ENCODE results near the gene KCNN3.

Gene KCNN3

DNA sequence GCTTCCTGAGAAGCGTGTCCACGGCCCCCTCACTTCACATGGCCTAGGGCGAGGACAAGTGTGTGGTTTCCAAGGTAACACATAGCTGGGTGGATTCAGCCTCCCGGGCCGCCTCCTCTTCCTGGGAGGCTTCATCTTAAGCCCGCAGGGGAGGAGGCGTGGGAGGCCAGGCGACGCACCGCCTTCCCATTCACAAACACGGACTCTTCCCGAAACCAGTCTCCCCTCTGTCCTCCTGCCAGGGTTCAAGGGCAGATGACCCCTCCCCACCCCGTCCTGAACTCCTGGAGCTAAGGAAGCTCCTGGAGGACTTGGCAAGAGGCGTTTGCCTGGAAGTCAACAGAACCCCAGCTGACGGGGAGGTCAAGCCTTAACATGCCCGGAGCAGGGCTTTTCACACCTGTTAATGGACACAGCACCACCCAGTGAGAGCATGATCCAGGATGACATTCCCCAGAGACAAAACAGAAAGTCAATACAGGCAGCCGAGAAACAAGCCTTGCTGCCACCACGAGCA lies 56.7 kb downstream of the KCNN3 start:
- Histone ChIP-seq H3K9me3 (ENCODE audit: control insufficient read depth in 2 of 2, low read length in 2 of 2) (no peaks in the 10 kb centered on the region), H3K9ac (ENCODE audit: low read length in 2 of 2) (no peak overlapping the region), H3K27me3 (ENCODE audit: control insufficient read depth in 1 of 2, insufficient read depth in 2 of 2, low read length in 2 of 2) (no peaks in the 10 kb centered on the region), H3K36me3 (ENCODE audit: control insufficient read depth in 2 of 2, insufficient read depth in 2 of 2, low read length in 2 of 2) (no peaks in the 10 kb centered on the region), H3K4me3 (ENCODE audit: low read length in 2 of 2) (no peak overlapping the region), H3K27ac (ENCODE audit: low read length) (no peak overlapping the region), H3K4me1 (ENCODE audit: control insufficient read depth, insufficient read depth, low read length) (peaks cover 21% of the 10 kb centered on the region)

DNA sequence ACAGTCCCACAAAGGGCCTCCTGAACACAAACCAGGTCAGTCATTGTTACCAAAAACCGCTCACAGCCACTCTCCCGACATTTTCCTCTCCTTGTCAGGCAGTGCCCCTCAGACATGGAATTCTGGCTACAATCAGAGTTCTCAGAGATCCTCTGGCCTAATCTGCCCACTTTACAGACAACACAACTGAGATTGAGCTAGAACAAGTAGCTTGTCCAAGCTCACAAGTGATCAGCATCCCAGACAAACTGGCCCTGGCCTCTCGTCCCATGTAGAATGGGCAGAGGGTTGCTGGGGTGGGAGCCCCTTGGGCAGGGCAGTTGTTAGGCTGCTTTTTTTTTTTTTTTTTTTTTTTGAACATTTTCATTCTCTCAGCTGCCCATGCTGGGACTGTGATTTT lies 57.2 kb downstream of the KCNN3 start:
- H3K4me3 ChIP-seq (ENCODE audit: low read length in 2 of 2) = no peak overlapping the region
- H3K9ac ChIP-seq (ENCODE audit: low read length in 2 of 2) = no peak overlapping the region
- H3K27ac ChIP-seq (ENCODE audit: low read length) = no peak overlapping the region

DNA sequence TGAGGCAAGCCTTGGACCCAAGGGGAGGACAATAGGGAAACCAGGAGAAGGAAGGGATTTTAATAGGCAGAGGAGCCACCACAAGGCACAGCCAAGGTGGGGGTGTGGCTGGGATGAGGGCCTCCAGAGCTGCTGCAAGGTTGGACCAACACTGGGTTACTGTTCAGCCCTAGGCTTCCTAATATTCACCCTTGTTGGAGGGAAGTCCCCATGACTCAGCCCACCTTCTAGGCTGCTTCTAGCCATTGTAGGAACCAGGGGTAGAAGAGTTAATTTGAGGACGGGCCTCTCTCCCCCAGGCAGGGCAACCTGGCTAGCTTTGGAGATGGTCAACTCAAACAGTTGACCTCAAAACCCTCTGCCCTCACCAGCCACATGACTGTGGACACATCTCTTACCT lies 59.5 kb downstream of the KCNN3 start:
- Histone ChIP-seq H3K27ac (ENCODE audit: low read length) (no peak overlapping the region), H3K36me3 (ENCODE audit: control insufficient read depth in 2 of 2, insufficient read depth in 2 of 2, low read length in 2 of 2) (no peaks in the 10 kb centered on the region), H3K4me3 (ENCODE audit: low read length in 2 of 2) (no peak overlapping the region), H3K4me1 (ENCODE audit: control insufficient read depth, insufficient read depth, low read length) (peaks cover 26% of the 10 kb centered on the region), H3K27me3 (ENCODE audit: control insufficient read depth in 1 of 2, insufficient read depth in 2 of 2, low read length in 2 of 2) (no peaks in the 10 kb centered on the region), H3K9me3 (ENCODE audit: control insufficient read depth in 2 of 2, low read length in 2 of 2) (no peaks in the 10 kb centered on the region), H3K9ac (ENCODE audit: low read length in 2 of 2) (no peak overlapping the region)

More for the DNA sequence above, 57.2 kb downstream of the KCNN3 start:
- Histone ChIP-seq H3K4me1 (ENCODE audit: control insufficient read depth, insufficient read depth, low read length) (peaks cover 23% of the 10 kb centered on the region), H3K36me3 (ENCODE audit: control insufficient read depth in 2 of 2, insufficient read depth in 2 of 2, low read length in 2 of 2) (no peaks in the 10 kb centered on the region), H3K27me3 (ENCODE audit: control insufficient read depth in 1 of 2, insufficient read depth in 2 of 2, low read length in 2 of 2) (no peaks in the 10 kb centered on the region), H3K9me3 (ENCODE audit: control insufficient read depth in 2 of 2, low read length in 2 of 2) (no peaks in the 10 kb centered on the region)

DNA sequence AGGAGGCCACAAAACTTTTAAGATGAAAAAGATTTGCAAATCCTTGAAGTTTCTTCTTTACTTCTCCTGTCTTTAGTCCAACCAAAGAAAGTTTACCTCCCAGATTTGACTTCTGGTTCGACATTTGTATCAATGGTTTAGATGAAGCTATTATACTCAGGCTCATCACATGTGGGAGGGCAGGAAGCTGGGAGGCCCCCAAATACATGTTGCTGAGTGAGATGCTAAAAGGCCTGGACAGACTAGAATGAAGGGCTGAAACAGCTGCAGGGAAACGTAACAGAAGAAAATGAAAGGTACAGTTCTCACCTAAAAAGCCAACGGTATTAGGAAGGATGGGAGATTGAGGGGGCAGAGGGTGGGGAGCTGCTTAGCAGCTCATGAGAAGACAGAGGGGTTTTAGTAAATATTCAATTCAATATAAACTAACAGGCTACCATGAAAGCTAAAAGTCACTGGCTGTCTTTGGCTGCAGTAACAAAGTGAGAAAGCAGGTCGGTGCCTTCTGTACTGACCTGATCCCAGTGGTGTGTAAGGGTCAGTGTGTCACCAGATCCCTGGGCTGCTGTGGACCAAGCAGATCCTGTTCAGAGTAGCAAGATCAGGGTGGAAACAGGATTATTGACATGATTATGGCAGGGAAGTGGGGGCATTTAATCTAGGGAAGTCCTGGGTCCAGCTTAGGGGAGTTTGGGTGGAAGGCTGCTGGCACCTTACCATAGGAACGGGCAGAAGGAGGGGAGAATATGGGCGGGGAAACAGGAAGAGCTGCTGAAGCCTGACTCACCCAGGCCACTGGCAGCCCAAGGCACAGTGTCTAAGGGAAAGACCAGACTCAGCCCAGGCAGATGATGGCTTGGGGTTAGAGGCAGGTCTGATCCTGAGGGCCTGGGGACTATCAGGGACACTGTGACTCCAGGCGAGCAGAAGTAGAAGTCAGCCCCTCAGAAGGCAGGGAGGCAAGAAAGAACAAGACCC lies 60.4 kb downstream of the KCNN3 start:
- Histone ChIP-seq H3K36me3 (ENCODE audit: control insufficient read depth in 2 of 2, insufficient read depth in 2 of 2, low read length in 2 of 2) (no peaks in the 10 kb centered on the region), H3K4me3 (ENCODE audit: low read length in 2 of 2) (no peak overlapping the region), H3K9ac (ENCODE audit: low read length in 2 of 2) (no peak overlapping the region), H3K27ac (ENCODE audit: low read length) (no peak overlapping the region), H3K4me1 (ENCODE audit: control insufficient read depth, insufficient read depth, low read length) (peaks cover 26% of the 10 kb centered on the region), H3K9me3 (ENCODE audit: control insufficient read depth in 2 of 2, low read length in 2 of 2) (no peaks in the 10 kb centered on the region), H3K27me3 (ENCODE audit: control insufficient read depth in 1 of 2, insufficient read depth in 2 of 2, low read length in 2 of 2) (peaks cover 0 to under 1% of the 10 kb centered on the region in 2 donors)

DNA sequence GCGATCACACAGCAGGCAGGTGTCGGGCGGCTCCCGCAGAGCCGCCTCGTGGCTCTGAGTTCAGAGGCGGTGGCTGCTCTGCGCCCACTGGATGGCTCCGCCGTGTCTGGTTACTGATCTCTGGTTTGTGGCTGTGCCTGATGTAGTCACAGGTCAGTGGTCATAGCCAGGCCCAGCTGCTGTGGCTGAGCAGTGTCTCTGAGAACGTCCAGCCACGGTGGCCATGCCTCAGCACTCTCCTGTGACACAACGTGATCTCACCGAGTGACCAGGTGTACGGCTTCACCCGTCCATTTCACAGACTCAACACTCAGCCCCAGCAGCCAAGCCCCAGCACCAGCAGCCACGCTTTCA lies 61.2 kb downstream of the KCNN3 start:
- peaks cover 0 to 5% of the 10 kb centered on the region in 2 donors for H3K27me3 ChIP-seq (ENCODE audit: control insufficient read depth in 1 of 2, insufficient read depth in 2 of 2, low read length in 2 of 2)
- H3K4me1 ChIP-seq (ENCODE audit: control insufficient read depth, insufficient read depth, low read length) = peaks cover 25% of the 10 kb centered on the region
- H3K9me3 ChIP-seq (ENCODE audit: control insufficient read depth in 2 of 2, low read length in 2 of 2) = no peaks in the 10 kb centered on the region
- no peaks in the 10 kb centered on the region for H3K36me3 ChIP-seq (ENCODE audit: control insufficient read depth in 2 of 2, insufficient read depth in 2 of 2, low read length in 2 of 2)
- H3K4me3 ChIP-seq (ENCODE audit: low read length in 2 of 2) = no peak overlapping the region
- H3K9ac ChIP-seq (ENCODE audit: low read length in 2 of 2) = no peak overlapping the region
- no peak overlapping the region for H3K27ac ChIP-seq (ENCODE audit: low read length)

DNA sequence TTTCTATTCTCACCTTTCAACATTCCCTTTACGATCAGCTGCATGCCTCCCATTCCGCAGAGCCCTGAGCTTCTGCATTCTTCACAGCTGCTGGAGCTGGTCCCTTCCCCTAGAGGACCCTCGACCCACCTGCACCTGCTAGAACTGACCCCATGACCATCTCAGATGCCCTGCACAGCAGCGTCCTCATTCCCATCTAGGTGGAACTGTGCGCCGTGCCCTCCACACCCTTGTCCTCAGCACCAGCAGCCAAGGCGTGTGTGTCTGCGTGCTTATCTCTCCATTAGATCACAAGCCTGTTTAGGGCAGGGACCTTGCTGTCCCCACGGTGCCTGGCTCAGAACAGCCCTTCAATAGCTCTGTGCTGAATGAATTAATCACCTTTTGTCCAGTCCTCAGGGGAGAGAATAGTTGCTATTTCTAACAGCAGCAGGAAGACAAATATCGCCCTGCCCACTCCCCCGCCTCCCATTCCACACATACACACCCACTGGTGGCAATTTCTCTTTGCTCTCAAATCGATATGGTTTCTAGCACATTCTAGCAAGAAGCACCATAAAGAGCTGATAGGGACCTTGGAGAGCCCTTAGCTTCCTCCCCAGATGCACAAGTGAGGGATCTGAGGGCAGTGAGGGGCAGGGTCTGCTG lies 61.7 kb downstream of the KCNN3 start:
- Histone ChIP-seq H3K4me3 (ENCODE audit: low read length in 2 of 2) (no peak overlapping the region), H3K27me3 (ENCODE audit: control insufficient read depth in 1 of 2, insufficient read depth in 2 of 2, low read length in 2 of 2) (peaks cover 0 to 5% of the 10 kb centered on the region in 2 donors), H3K4me1 (ENCODE audit: control insufficient read depth, insufficient read depth, low read length) (peaks cover 22% of the 10 kb centered on the region), H3K27ac (ENCODE audit: low read length) (no peak overlapping the region), H3K9me3 (ENCODE audit: control insufficient read depth in 2 of 2, low read length in 2 of 2) (no peaks in the 10 kb centered on the region), H3K36me3 (ENCODE audit: control insufficient read depth in 2 of 2, insufficient read depth in 2 of 2, low read length in 2 of 2) (no peaks in the 10 kb centered on the region), H3K9ac (ENCODE audit: low read length in 2 of 2) (no peak overlapping the region)

DNA sequence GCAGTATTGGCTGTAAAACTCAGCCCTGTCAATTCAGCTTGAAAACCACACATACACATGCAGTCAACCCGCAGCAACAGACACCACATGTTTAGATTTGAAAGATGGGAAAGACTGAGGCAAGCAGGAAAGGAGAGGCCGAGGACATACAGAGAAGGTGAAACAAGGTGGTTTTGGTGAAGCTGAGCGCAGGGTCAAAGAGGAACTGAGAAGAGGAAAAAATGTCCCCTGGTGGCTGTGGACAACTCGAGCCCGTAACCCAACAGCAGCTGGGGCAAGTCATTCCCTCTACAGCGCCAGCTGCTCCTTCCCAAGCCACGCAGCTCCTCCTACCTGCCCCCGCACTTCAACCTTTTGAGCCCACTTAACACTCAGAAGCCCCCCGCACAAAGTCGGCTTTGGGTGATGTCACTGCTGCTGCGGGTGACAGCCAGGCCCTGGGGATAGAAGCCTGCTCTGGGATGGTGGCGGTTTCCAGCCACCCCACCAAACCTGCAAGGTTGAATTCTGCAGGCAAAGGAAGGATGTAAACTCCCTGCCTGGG lies 63.0 kb downstream of the KCNN3 start:
- H3K27me3 ChIP-seq (ENCODE audit: control insufficient read depth in 1 of 2, insufficient read depth in 2 of 2, low read length in 2 of 2) = peaks cover 0 to 7% of the 10 kb centered on the region in 2 donors
- H3K9me3 ChIP-seq (ENCODE audit: control insufficient read depth in 2 of 2, low read length in 2 of 2) = no peaks in the 10 kb centered on the region
- no peak overlapping the region for H3K27ac ChIP-seq (ENCODE audit: low read length)
- H3K9ac ChIP-seq (ENCODE audit: low read length in 2 of 2) = no peak overlapping the region
- H3K4me3 ChIP-seq (ENCODE audit: low read length in 2 of 2) = no peak overlapping the region
- H3K4me1 ChIP-seq (ENCODE audit: control insufficient read depth, insufficient read depth, low read length) = peaks cover 24% of the 10 kb centered on the region
- H3K36me3 ChIP-seq (ENCODE audit: control insufficient read depth in 2 of 2, insufficient read depth in 2 of 2, low read length in 2 of 2) = no peaks in the 10 kb centered on the region

DNA sequence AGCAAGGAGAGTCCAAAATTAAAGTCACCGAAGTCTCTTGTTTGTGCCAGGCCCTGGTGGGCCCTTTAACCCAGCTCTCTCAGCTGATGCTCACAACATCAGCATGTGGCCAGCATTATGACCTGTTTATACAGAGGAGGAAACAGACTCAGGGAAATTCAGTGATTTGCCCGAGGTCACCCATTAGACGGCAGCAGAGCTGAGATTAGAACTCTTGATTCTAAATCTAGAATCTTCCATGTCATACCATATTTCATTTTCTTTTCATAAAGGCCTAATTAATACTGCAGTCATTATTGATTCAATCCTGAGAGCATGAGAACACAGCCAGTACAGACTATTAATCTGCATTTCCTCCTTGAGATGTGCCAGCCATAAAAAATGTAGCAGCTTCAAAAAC lies 63.7 kb downstream of the KCNN3 start:
- Histone ChIP-seq H3K36me3 (ENCODE audit: control insufficient read depth in 2 of 2, insufficient read depth in 2 of 2, low read length in 2 of 2) (no peaks in the 10 kb centered on the region), H3K4me3 (ENCODE audit: low read length in 2 of 2) (no peak overlapping the region), H3K27me3 (ENCODE audit: control insufficient read depth in 1 of 2, insufficient read depth in 2 of 2, low read length in 2 of 2) (peaks cover 0 to 7% of the 10 kb centered on the region in 2 donors), H3K27ac (ENCODE audit: low read length) (no peak overlapping the region), H3K9ac (ENCODE audit: low read length in 2 of 2) (no peak overlapping the region), H3K4me1 (ENCODE audit: control insufficient read depth, insufficient read depth, low read length) (peaks cover 24% of the 10 kb centered on the region), H3K9me3 (ENCODE audit: control insufficient read depth in 2 of 2, low read length in 2 of 2) (no peaks in the 10 kb centered on the region)

DNA sequence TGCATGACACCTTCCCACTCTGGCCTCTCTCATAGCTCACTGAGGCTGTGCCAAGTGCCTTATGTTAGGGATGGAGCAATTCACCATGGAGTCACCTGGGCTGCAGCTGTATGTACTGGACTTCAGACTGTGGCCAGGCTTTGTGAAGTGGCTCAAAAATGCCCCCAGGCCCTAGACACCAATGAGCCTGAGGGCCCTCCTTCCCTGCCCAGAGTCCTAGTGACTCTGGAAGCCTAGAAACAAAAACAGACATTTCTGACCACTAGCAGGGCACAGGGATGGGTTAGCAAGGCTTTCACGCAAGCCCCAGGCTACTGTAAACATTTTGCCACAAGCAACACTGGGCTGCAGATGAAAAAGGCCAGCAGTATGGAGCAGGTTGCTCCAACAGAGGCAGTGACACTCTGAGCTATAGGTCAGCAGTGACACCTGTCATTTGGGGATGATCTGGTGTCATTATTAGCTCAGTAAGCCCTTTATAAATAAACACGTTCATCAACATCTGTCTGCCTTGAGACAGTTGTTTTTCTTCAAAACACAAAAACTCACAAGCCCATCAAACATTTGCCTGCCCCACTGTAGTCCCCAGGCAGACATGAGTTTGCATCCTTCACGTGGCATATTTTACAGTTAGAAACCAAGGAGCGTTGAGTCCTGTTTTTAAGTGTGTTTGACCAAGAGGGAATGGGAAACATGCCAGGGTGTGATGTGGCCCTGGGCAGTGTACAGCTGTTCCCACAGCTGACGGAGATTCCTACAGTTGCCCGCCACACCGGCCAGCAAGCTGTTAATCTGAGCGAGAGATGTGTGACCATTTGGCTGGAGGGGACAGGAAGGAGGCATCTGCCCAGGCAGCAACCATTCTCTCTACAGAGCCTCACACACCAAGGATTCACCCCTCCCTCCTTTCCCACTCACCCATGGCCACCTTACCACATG lies 66.8 kb downstream of the KCNN3 start:
- H3K27ac ChIP-seq (ENCODE audit: low read length) = no peak overlapping the region
- no peak overlapping the region for H3K4me3 ChIP-seq (ENCODE audit: low read length in 2 of 2)
- no peaks in the 10 kb centered on the region for H3K9me3 ChIP-seq (ENCODE audit: control insufficient read depth in 2 of 2, low read length in 2 of 2)
- H3K4me1 ChIP-seq (ENCODE audit: control insufficient read depth, insufficient read depth, low read length) = peaks cover 15% of the 10 kb centered on the region
- no peaks in the 10 kb centered on the region for H3K36me3 ChIP-seq (ENCODE audit: control insufficient read depth in 2 of 2, insufficient read depth in 2 of 2, low read length in 2 of 2)
- H3K27me3 ChIP-seq (ENCODE audit: control insufficient read depth in 1 of 2, insufficient read depth in 2 of 2, low read length in 2 of 2) = peaks cover 0 to 9% of the 10 kb centered on the region in 2 donors
- H3K9ac ChIP-seq (ENCODE audit: low read length in 2 of 2) = no peak overlapping the region

All from stomach smooth muscle (tissue), 2 donors.